ENCODE data around the gene LRIT1. TPM values are rescaled to one million over a fixed set of nuclear protein-coding genes. Genes with fewer than 3 reads are reported as not detected.

LRIT1 gene
- total RNA-seq, 2 experiments from 2014 or later: not detected

GRCh38 chr10:84197643-84198042 is 43.7 kb downstream of the LRIT1 start:
- no peaks in the 10 kb centered on the region for H3K36me3 Mint-ChIP-seq (ENCODE audit: low read depth)
- no peak overlapping the region for H3K4me3 Mint-ChIP-seq
- intact Hi-C loops (cut with micrococcal nuclease): no loop called here
- ATAC-seq (no peak), DNase-seq (no peak)
- H3K27ac Mint-ChIP-seq: no peak overlapping the region
- TF ChIP-seq, protein P1, sequence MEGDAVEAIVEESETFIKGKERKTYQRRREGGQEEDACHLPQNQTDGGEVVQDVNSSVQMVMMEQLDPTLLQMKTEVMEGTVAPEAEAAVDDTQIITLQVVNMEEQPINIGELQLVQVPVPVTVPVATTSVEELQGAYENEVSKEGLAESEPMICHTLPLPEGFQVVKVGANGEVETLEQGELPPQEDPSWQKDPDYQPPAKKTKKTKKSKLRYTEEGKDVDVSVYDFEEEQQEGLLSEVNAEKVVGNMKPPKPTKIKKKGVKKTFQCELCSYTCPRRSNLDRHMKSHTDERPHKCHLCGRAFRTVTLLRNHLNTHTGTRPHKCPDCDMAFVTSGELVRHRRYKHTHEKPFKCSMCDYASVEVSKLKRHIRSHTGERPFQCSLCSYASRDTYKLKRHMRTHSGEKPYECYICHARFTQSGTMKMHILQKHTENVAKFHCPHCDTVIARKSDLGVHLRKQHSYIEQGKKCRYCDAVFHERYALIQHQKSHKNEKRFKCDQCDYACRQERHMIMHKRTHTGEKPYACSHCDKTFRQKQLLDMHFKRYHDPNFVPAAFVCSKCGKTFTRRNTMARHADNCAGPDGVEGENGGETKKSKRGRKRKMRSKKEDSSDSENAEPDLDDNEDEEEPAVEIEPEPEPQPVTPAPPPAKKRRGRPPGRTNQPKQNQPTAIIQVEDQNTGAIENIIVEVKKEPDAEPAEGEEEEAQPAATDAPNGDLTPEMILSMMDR (IDR thresholded peaks at IDR 0.05): no peak
- CTCF ChIA-PET: interaction anchor here (1.3 to 1.7 kb wide), 3 partner anchors 41 to 50 kb away, joined by 4 read pairs; no protein-coding TSS in a partner anchor
- peaks cover 10% of the 10 kb centered on the region for H3K27me3 Mint-ChIP-seq
- POLR2A ChIA-PET: interaction anchor here (1.8 kb wide), 1 partner anchor 59 kb away, joined by 6 read pairs; the partner anchor contains the start of gene GHITM
- no peaks in the 10 kb centered on the region for H3K4me1 Mint-ChIP-seq (ENCODE audit: low read depth)
- no peaks in the 10 kb centered on the region for H3K9me3 Mint-ChIP-seq

DNA sequence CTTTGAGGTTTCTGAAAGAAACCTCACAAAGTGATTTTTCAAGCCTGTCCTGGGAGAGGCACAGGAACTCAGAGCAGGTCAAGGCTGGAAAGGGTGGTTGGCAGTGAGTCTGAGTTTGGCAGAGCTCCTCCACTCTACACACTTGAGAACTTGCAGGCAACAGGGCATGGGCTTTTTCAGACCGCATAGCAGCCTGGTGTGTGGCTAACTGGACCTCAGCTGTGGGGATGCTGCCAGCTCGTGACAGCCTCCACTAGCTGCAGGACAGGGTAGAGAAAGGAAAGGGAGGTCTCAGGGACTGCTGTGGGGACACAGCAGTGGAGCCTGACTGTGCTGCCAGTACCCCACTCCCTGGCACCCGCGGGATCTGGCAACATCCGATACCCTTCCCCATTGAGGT is 44.4 kb downstream of the LRIT1 start:
- no peaks in the 10 kb centered on the region for H3K4me1 Mint-ChIP-seq (ENCODE audit: low read depth)
- ChIA-PET CTCF (interaction anchor here (1.7 kb wide), 1 partner anchor 48 kb away, joined by 4 read pairs; no protein-coding TSS in a partner anchor), POLR2A (interaction anchor here (1.8 kb wide), 1 partner anchor 58 kb away, joined by 6 read pairs; the partner anchor contains the start of gene GHITM)
- DNase-seq: no peak
- no peak for ATAC-seq
- H3K4me3 Mint-ChIP-seq: no peak overlapping the region
- no peak overlapping the region for H3K27ac Mint-ChIP-seq
- no peaks in the 10 kb centered on the region for H3K9me3 Mint-ChIP-seq
- TF ChIP-seq, protein P1 (IDR thresholded peaks at IDR 0.05): no peak
- no peaks in the 10 kb centered on the region for H3K36me3 Mint-ChIP-seq (ENCODE audit: low read depth)
- intact Hi-C loops (cut with micrococcal nuclease): no loop called here
- peaks cover 10% of the 10 kb centered on the region for H3K27me3 Mint-ChIP-seq

GRCh38 chr10:84196083-84196482 is 45.3 kb downstream of the LRIT1 start:
- no peak overlapping the region for H3K27ac Mint-ChIP-seq
- no peaks in the 10 kb centered on the region for H3K9me3 Mint-ChIP-seq
- peaks cover 5% of the 10 kb centered on the region for H3K4me1 Mint-ChIP-seq (ENCODE audit: low read depth)
- no peak for ATAC-seq
- H3K27me3 Mint-ChIP-seq: peaks cover 10% of the 10 kb centered on the region
- H3K4me3 Mint-ChIP-seq: no peak overlapping the region
- ChIA-PET POLR2A (interaction anchor here (1.8 kb wide), 1 partner anchor 57 kb away, joined by 6 read pairs; the partner anchor contains the start of gene GHITM), CTCF (no interaction called here)
- TF ChIP-seq, protein P1 (IDR thresholded peaks at IDR 0.05): no peak
- no peaks in the 10 kb centered on the region for H3K36me3 Mint-ChIP-seq (ENCODE audit: low read depth)
- DNase-seq: no peak
- intact Hi-C loops (cut with micrococcal nuclease): no loop called here

DNA sequence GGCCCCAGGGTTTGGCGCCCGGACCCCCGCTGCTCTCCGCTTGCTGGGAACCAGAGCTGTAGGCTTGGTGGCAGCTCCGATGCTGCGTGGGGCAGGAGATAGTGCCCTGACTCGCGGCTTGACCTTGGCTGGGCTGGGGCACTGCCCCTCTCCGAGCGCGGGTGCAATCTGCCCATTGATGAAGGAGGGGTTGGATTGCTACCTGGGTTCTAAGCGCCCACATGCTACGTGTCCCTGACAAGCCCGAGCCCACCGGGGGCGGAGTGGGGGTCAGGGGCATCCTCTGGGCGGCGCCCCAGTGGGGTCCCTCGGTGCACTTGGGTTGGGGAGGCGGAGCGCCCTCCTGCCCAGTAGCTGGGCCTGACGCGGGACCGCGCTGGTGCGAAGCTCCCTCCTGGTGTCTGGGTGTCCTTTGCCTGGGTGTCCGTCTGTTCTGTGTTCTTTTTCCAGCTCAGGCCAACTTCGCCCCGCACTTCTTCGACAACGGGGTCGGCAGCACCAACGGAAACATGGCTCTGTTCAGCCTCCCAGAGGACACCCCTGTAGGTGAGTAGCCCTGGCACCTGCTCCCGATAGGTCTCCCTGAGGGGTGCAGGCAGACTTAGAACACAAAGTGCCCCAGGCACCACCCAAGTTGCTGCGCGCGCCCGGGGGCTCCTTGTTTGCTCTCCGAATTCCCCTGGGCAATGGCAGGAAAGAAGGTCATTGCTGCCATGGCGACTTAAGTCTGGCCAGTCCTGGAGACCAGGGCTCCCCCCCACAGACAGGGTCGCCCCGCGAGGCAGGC is 46.1 kb downstream of the LRIT1 start:
- Mint-ChIP-seq H3K27me3 (peaks cover 10% of the 10 kb centered on the region), H3K4me3 (peak overlapping the region; percentile 57), H3K9me3 (no peaks in the 10 kb centered on the region), H3K27ac (no peak overlapping the region), H3K36me3 (ENCODE audit: low read depth) (no peaks in the 10 kb centered on the region), H3K4me1 (ENCODE audit: low read depth) (peaks cover 10% of the 10 kb centered on the region)
- CTCF ChIA-PET: interaction anchor here (0.7 to 2.5 kb wide), 2 partner anchors 10 to 47 kb away, joined by 3 to 12 read pairs; no protein-coding TSS in a partner anchor
- DNase-seq (no peak), ATAC-seq (no peak)
- TF ChIP-seq, protein P1 (IDR thresholded peaks at IDR 0.05): no peak
- intact Hi-C loops (cut with micrococcal nuclease): no loop called here
- POLR2A ChIA-PET: no interaction called here

Measured in activated CD8-positive, alpha-beta T cell treated with anti-CD3 and anti-CD28 coated beads for 36 hours (primary cell).